ENCODE measurements around the gene CMBL. TPM values are rescaled to one million over a fixed set of nuclear protein-coding genes. Genes with fewer than 3 reads are reported as not detected.

Gene CMBL
- polyA plus RNA-seq, 3 donors = 41.1 to 51.0 (median 49.8) TPM

DNA sequence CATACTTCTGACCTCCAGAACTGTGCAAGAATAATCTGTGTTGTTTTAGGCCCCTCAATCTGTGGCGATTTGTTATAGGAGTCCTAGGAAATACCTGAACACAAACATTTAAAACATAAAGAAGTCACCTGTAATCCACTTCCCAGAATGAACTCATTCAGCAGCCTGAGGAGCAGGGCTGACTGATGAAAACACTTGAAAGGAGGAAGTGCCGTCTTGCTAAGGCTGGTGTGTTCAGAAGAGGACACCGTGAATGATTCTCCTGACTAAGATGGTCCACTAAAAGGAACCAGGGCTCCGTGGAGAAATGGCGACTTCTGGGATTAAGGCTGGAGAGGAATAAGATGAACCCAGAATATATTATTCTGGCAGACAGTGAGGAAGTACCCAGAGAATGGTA lies 27.1 kb upstream of the CMBL start:
- DNase-seq (ENCODE audit: low read depth in 3 of 3, low spot score in 2 of 3) = no peak

DNA sequence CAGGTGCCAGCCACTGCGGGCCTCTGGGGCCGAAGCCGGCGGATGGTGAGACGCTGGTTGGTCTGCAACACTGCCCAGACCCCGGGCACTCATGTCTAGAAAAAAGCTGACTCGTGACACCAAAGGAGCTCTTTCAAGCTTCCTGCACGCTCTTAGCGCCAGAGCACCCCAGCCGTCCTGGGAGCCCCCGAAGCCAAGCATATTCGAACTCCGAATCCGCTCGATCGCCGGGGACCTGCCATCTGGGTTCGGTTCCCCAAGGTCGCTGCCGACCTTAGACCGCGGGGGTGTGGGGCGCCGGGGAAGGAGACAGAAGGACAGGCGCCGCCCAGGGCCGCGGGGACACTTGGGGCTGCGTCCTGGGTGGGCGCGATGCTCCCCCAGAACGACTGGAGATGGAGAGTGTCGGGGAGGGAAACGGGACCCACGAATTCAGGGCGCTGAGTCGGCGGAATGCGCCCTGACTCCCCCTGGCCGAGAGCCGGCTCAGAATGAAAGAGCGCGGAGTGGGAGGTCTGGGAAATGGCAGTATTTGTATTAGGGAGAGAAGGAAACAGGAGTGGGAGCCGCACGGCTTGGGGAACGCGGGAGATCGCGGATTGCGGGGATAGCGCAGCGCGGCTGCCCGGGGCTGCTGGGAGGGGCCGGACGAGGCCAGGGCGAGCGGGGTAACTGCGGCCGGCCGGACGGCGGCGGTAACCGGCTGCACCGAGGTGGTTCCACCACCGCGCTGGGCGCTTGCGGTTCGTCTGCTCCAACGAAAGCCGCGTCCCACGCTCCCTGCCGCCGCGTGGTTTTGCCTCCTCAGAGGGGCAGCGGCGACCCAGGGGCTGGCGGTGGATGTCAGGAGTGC lies 25.7 kb upstream of the CMBL start:
- no peak for DNase-seq (ENCODE audit: low read depth in 3 of 3, low spot score in 2 of 3)

DNA sequence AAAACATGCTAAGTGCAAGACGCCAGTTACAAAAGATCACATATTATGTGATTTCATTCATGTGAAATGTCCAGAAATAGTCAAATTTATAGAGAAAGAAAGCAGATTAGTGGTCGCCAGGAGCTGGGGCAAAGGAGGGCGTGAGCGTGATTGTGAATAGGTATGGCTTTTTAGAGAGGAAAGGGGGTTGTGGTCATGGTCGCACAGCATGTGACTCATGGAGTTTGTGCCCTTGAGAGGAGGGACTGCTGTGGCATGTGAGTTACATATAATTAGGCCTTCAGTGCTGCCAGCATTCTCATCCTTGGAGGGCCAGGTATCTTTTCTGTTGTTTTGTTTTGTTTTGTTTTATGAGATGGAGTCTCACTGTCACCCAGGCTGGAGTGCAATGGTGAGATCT lies 24.6 kb upstream of the CMBL start:
- DNase-seq (ENCODE audit: low read depth in 3 of 3, low spot score in 2 of 3) = no peak

GRCh38 chr5:10331341-10331796 lies 23.7 kb upstream of the CMBL start:
- DNase-seq (ENCODE audit: low read depth in 3 of 3, low spot score in 2 of 3) = no peak

GRCh38 chr5:10330511-10331230 lies 23.0 kb upstream of the CMBL start:
- no peak for DNase-seq (ENCODE audit: low read depth in 3 of 3, low spot score in 2 of 3)

DNA sequence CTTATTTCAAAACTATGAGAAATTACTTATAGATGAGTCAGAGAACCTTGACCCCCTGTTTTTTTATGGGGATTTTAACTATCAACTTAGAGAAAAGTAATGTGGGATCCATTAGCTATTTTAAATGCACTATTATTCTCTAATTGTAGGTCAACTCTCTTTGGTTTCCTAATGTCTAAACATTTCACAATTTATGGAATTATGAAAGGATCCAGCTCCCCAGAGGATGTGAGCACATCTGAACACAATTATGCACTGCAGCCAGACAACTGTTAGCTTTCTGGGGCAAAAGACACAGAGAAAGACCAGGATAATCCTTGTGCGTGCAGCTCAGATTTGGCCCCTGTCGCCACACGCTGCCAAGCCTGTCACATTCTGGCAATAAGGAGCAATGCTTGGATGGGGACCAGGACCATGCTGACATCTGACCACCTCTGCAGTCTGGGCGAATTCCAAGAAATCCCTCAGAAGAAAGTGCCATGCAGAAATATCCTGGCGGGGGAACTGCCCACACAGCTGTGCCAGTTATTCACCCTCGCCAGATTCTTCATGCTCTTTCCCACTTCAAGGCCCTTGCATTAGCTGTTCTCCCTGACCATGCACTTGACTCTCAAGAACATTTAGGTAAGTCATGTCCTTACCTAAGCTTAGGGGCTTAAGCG lies 22.2 kb upstream of the CMBL start:
- DNase-seq (ENCODE audit: low read depth in 3 of 3, low spot score in 2 of 3) = no peak

GRCh38 chr5:10329446-10329819 lies 21.7 kb upstream of the CMBL start:
- DNase-seq (ENCODE audit: low read depth in 3 of 3, low spot score in 2 of 3) = no peak

DNA sequence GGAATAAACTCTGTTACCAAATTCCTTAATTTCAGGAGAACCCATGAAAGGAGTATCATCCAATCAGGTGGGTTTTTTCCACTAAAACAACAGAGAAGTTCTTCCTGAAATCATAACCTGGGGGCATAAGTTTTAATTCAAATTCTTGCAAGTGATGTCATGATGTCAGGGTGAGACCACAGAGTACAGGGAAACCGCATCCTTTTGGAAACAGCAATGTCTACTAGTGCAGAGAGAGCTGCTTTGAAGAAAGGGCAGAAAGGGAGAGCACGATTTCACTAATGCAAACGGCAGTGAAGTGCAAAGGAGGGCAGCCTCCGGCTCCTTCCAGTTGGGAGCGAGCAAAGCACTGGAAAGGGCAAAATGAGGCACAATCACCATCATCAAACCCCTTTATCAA lies 20.6 kb upstream of the CMBL start:
- DNase-seq (ENCODE audit: low read depth in 3 of 3, low spot score in 2 of 3) = no peak

GRCh38 chr5:10324518-10325370 lies 17.0 kb upstream of the CMBL start:
- DNase-seq (ENCODE audit: low read depth in 3 of 3, low spot score in 2 of 3) = no peak

DNA sequence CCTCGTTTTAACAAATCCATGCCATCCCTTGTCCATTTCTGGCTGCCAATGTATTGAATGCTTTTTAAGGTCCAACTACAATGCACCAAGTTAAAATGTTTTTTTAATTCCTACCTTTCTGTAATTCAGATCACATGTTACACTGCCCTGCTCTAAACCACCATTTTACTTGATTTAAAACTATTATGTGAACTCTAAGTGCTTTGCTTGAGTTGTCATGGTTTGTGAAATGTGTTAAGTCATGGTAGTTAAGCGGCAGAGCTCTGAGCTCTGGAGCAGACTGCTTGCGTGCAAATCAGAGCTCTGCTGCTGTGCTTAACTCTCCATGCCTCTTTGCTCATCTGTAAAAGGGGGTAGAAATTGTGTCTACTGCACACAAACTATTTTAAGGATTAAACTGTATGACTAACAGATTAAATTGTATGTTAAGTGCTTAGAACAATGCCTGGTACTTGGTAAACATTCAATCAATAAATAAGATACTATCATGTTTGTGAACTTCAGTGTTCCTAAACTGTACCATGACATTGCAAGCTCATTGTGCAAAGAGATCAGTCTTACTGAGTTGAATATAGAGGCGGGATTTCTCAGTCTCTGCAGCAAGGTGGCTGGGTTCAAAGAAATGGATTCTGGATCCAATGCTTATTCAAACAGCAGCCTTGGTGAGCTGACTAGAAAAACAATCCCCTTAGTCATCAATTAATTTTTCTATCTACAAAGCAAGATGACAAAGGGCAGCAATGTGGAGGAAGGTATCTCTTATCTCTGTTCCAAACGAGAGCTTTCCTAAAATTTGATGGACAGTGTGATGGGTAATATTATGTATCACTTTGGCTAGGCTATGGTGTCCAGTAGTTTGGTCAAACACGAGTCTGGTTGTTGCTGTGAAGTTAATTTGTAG lies 16.1 kb upstream of the CMBL start:
- DNase-seq (ENCODE audit: low read depth in 3 of 3, low spot score in 2 of 3) = no peak

DNA sequence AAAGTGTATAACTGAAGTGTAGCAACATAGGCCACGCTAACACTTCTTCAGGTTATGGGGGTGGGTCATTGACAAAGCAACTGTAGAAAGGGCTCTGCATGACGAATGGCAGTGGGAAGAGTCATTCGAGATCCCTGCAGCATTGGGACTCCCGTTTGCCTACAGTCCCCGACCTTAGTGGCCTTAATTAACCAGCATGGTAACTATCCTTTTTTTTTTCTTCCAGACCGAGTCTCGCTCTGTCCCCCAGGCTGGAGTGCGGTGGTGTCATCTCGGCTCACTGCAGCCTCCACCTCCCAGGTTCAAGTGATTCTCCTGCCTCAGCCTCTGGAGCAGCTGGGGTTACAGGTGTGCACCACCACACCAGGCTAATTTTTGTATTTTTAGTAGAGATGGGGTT lies 14.2 kb upstream of the CMBL start:
- no peak for DNase-seq (ENCODE audit: low read depth in 3 of 3, low spot score in 2 of 3)

GRCh38 chr5:10320793-10321192 lies 13.1 kb upstream of the CMBL start:
- DNase-seq (ENCODE audit: low read depth in 3 of 3, low spot score in 2 of 3) = no peak

- no peak for DNase-seq (ENCODE audit: low read depth in 3 of 3, low spot score in 2 of 3)
Measured at GRCh38 chr5:10319202-10319851, 11.6 kb upstream of the CMBL start.

GRCh38 chr5:10317825-10318682 lies 10.4 kb upstream of the CMBL start:
- no peak for DNase-seq (ENCODE audit: low read depth in 3 of 3, low spot score in 2 of 3)

DNA sequence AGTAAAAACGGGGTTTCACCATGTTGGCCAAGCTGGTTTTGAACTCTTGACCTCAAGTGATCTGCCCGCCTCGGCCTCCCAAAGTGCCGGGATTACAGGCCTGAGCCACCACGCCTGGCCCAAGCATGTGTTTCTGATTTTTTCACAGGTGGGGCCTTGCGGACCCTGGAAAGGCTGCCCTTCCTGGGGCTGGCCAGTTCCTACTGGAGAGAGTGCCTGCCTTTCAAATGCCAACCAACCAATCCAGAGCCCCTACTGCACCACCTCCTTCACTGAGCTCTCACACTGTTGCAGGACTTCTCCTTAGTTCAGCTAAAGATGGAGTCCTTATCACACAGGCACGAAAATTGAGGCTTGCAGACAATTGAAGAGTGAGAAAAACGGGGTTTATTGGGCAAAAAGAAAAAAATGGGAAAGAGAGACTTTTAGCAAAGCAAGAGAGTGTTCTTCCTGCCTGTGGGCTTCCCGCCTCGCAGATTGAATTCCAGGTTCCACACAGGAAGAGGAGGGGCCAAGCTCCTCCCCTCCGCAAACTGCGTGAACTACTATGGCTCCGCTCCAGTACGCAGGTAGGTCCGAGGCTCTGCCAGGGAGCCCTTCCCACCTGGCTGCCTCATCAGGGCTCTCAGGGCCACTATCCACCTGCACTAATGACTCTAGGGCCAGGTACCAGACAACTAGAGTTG lies 8.3 kb upstream of the CMBL start:
- no peak for DNase-seq (ENCODE audit: low read depth in 3 of 3, low spot score in 2 of 3)

- no peak for DNase-seq (ENCODE audit: low read depth in 3 of 3, low spot score in 2 of 3)
Measured at GRCh38 chr5:10315201-10315600, 7.5 kb upstream of the CMBL start.

- no peak for DNase-seq (ENCODE audit: low read depth in 3 of 3, low spot score in 2 of 3)
Measured at GRCh38 chr5:10311595-10312425, 4.1 kb upstream of the CMBL start.
